ENCODE measurements around the gene AKR1A1.

AKR1A1 gene

DNA sequence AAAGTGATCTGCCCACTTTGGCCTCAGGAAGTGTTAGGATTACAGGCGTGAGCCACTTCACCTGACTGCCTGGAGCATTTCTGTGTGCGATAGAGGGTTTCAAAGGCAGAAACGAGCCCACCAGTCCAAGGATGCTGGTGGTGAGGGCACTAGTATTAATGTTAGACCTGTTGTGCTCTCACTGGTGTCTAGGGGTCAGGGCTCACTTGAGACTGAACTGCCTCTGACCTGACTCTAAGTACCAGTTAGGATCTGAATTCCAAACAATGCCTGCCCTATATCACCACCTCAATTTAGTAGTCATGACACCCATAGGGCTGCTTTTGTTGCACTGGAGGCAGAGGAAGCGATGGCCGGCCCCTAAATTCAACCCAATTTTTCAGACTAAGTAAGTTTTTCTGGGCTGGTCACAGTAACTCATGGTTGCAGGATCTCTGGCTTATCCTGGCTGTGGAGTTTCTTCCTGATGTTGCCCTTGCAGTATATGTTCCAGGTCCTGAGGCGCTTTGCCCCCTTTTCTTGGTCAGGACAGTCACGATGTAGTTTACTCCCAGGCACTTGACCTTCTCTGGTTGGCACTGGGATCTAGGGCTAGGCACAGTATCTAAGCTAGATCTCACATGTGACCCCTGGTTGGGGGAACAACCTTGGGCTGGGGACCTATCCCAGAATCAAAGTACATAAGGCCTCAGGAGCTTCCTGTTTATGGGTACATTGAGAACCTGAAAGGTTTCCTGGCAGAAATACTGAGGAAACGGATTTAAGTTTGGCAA, 68.7 kb downstream of the AKR1A1 start:
- no peak for DNase-seq (ENCODE audit: low read depth)
